ENCODE data around the gene KRT74. TPM values are rescaled to one million over a fixed set of nuclear protein-coding genes. Genes with fewer than 3 reads are reported as not detected.

The KRT74 gene
- polyA plus RNA-seq (2013, experiment 1 of 2) = not detected
- polyA plus RNA-seq (2013, experiment 2 of 2) = not detected

GRCh38 chr12:52573743-52574142, at the start of gene KRT74:
Gene KRT74, minus strand, starts transcription at chr12:52573843. Its CDS starts 66 bp downstream, at chr12:52573777.
- Histone ChIP-seq H3K36me3 (replicated peaks in 1 of 2; ENCODE audit: control insufficient read depth in 2 of 2, insufficient read depth in 2 of 2, low read length in 2 of 2) (no peaks in the 10 kb centered on the region), H3K18ac (ENCODE audit: low read length) (no peak within 1 kb of the TSS), H3K27me3 (ENCODE audit: control insufficient read depth in 3 of 3, insufficient read depth in 3 of 3, low read depth in 1 of 3, low read length in 3 of 3) (peaks cover 0 to 12% (median 0%) of the 10 kb centered on the region in 3 experiments), H3K14ac (ENCODE audit: low read length) (no peak within 1 kb of the TSS), H4K8ac (ENCODE audit: low read depth, low read length) (no peak within 1 kb of the TSS), H3K27ac (replicated peaks; ENCODE audit: low read length) (no peak within 1 kb of the TSS), H3K4ac (ENCODE audit: low read length) (no peak within 1 kb of the TSS), H2BK5ac (ENCODE audit: low read length) (no peak within 1 kb of the TSS), H2AK5ac (ENCODE audit: low read depth, low read length) (no peak within 1 kb of the TSS), H3K9ac (ENCODE audit: low read depth, low read length, poor library complexity) (no peak within 1 kb of the TSS), H3K4me1 (ENCODE audit: control insufficient read depth in 2 of 2, insufficient read depth in 1 of 2, low read depth in 1 of 2, low read length in 2 of 2) (peaks cover 0 to 5% of the 10 kb centered on the region in 2 donors), H4K91ac (ENCODE audit: low read depth, low read length, poor library complexity) (no peak within 1 kb of the TSS), H2BK12ac (ENCODE audit: low read length) (no peak within 1 kb of the TSS), H2AFZ (ENCODE audit: low read length) (no peak within 1 kb of the TSS), H3K79me1 (ENCODE audit: low read depth, low read length) (no peaks in the 10 kb centered on the region), H3K23ac (ENCODE audit: low read depth, low read length, poor library complexity) (no peak within 1 kb of the TSS), H2BK15ac (ENCODE audit: low read length) (no peak within 1 kb of the TSS), H3K4me3 (ENCODE audit: low read length in 2 of 2) (no peak within 1 kb of the TSS), H3K4me2 (ENCODE audit: insufficient read depth, low read length, poor library complexity, severe bottlenecking) (no peak within 1 kb of the TSS), H2BK120ac (ENCODE audit: low read depth, low read length) (no peak within 1 kb of the TSS), H3K9me3 (replicated peaks in 1 of 2; ENCODE audit: control insufficient read depth in 2 of 2, insufficient read depth in 1 of 2, low read depth in 1 of 2, low read length in 2 of 2) (no peaks in the 10 kb centered on the region)
- WGBS, 2 donors (ENCODE audit: extremely low coverage in 2 of 2, insufficient read length in 2 of 2, insufficient replicate concordance in 1 of 2) = no CpG with 5 or more reads among the region's 3 CpGs
- no peak for DNase-seq (ENCODE audit: low spot score)

- DNase-seq (ENCODE audit: low spot score) = no peak
Measured at GRCh38 chr12:52622349-52622748, 48.7 kb upstream of the KRT74 start.

DNA sequence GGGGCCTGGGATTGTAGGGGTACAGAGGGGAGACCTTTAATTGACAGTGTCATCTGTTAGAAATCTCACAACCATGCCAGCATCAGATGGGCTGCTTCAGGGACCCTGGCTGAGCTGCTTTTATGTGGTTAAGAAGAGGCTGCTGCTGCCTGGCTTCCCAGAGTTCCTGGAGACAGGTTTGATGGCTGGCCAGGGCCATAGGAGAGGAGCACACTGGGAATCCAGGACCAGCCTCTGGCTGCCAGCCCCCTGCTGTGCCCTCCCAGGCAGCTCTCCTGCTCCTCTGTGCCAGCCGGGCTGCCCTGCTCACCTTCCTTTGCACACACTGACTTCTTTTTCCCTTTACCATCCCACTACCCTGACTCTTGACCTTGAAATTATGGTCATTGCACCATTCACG, 45.2 kb upstream of the KRT74 start:
- Histone ChIP-seq H3K14ac (ENCODE audit: low read length) (no peak overlapping the region), H4K8ac (ENCODE audit: low read depth, low read length) (no peak overlapping the region), H3K4me2 (ENCODE audit: insufficient read depth, low read length, poor library complexity, severe bottlenecking) (no peak overlapping the region), H3K36me3 (replicated peaks in 1 of 2; ENCODE audit: control insufficient read depth in 2 of 2, insufficient read depth in 2 of 2, low read length in 2 of 2) (no peaks in the 10 kb centered on the region), H3K23ac (ENCODE audit: low read depth, low read length, poor library complexity) (no peak overlapping the region), H3K4me3 (ENCODE audit: low read length in 2 of 2) (no peak overlapping the region), H3K9ac (ENCODE audit: low read depth, low read length, poor library complexity) (no peak overlapping the region), H3K4ac (ENCODE audit: low read length) (no peak overlapping the region), H2BK120ac (ENCODE audit: low read depth, low read length) (no peak overlapping the region), H3K27ac (replicated peaks; ENCODE audit: low read length) (no peak overlapping the region), H2BK12ac (ENCODE audit: low read length) (no peak overlapping the region), H2BK5ac (ENCODE audit: low read length) (no peak overlapping the region), H3K18ac (ENCODE audit: low read length) (no peak overlapping the region), H2BK15ac (ENCODE audit: low read length) (no peak overlapping the region), H3K27me3 (ENCODE audit: control insufficient read depth in 3 of 3, insufficient read depth in 3 of 3, low read depth in 1 of 3, low read length in 3 of 3) (peaks cover 0 to 13% (median 0%) of the 10 kb centered on the region in 3 experiments), H2AFZ (ENCODE audit: low read length) (no peak overlapping the region), H3K9me3 (replicated peaks in 1 of 2; ENCODE audit: control insufficient read depth in 2 of 2, insufficient read depth in 1 of 2, low read depth in 1 of 2, low read length in 2 of 2) (no peaks in the 10 kb centered on the region), H2AK5ac (ENCODE audit: low read depth, low read length) (peak overlapping the region; percentile 20), H4K91ac (ENCODE audit: low read depth, low read length, poor library complexity) (no peak overlapping the region), H3K79me1 (ENCODE audit: low read depth, low read length) (no peaks in the 10 kb centered on the region), H3K4me1 (ENCODE audit: control insufficient read depth in 2 of 2, insufficient read depth in 1 of 2, low read depth in 1 of 2, low read length in 2 of 2) (peaks cover 0 to 9% of the 10 kb centered on the region in 2 donors)
- DNase-seq (ENCODE audit: low spot score) = no peak
- no CpG with 5 or more reads among the region's 2 CpGs for WGBS, 2 donors (ENCODE audit: extremely low coverage in 2 of 2, insufficient read length in 2 of 2, insufficient replicate concordance in 1 of 2)

More at GRCh38 chr12:52622349-52622748, 48.7 kb upstream of the KRT74 start:
- Histone ChIP-seq H3K9ac (ENCODE audit: low read depth, low read length, poor library complexity) (no peak overlapping the region), H3K23ac (ENCODE audit: low read depth, low read length, poor library complexity) (no peak overlapping the region), H4K91ac (ENCODE audit: low read depth, low read length, poor library complexity) (no peak overlapping the region), H3K9me3 (replicated peaks in 1 of 2; ENCODE audit: control insufficient read depth in 2 of 2, insufficient read depth in 1 of 2, low read depth in 1 of 2, low read length in 2 of 2) (no peaks in the 10 kb centered on the region), H3K4me1 (ENCODE audit: control insufficient read depth in 2 of 2, insufficient read depth in 1 of 2, low read depth in 1 of 2, low read length in 2 of 2) (peaks cover 0 to 15% of the 10 kb centered on the region in 2 donors), H2BK12ac (ENCODE audit: low read length) (no peak overlapping the region), H3K4me2 (ENCODE audit: insufficient read depth, low read length, poor library complexity, severe bottlenecking) (no peak overlapping the region), H3K4ac (ENCODE audit: low read length) (no peak overlapping the region), H4K8ac (ENCODE audit: low read depth, low read length) (no peak overlapping the region), H2BK15ac (ENCODE audit: low read length) (no peak overlapping the region), H3K27ac (replicated peaks; ENCODE audit: low read length) (no peak overlapping the region), H2BK5ac (ENCODE audit: low read length) (no peak overlapping the region), H3K14ac (ENCODE audit: low read length) (no peak overlapping the region), H3K27me3 (ENCODE audit: control insufficient read depth in 3 of 3, insufficient read depth in 3 of 3, low read depth in 1 of 3, low read length in 3 of 3) (no peaks in the 10 kb centered on the region), H2AK5ac (ENCODE audit: low read depth, low read length) (no peak overlapping the region), H3K36me3 (replicated peaks in 1 of 2; ENCODE audit: control insufficient read depth in 2 of 2, insufficient read depth in 2 of 2, low read length in 2 of 2) (no peaks in the 10 kb centered on the region), H3K18ac (ENCODE audit: low read length) (no peak overlapping the region), H2BK120ac (ENCODE audit: low read depth, low read length) (no peak overlapping the region), H2AFZ (ENCODE audit: low read length) (no peak overlapping the region), H3K4me3 (ENCODE audit: low read length in 2 of 2) (no peak overlapping the region), H3K79me1 (ENCODE audit: low read depth, low read length) (no peaks in the 10 kb centered on the region)
- WGBS, 2 donors (ENCODE audit: extremely low coverage in 2 of 2, insufficient read length in 2 of 2, insufficient replicate concordance in 1 of 2) = no CpG with 5 or more reads among the region's 5 CpGs

GRCh38 chr12:52618216-52618615, 44.6 kb upstream of the KRT74 start, which contains the start of gene KRT73:
Gene KRT73, minus strand, starts transcription at chr12:52618559. Its CDS starts 35 bp downstream, at chr12:52618524.
- Histone ChIP-seq H2AK5ac (ENCODE audit: low read depth, low read length) (peak within 1 kb of the TSS; percentile 20), H3K36me3 (replicated peaks in 1 of 2; ENCODE audit: control insufficient read depth in 2 of 2, insufficient read depth in 2 of 2, low read length in 2 of 2) (no peaks in the 10 kb centered on the region), H3K27ac (replicated peaks; ENCODE audit: low read length) (no peak within 1 kb of the TSS), H3K4me2 (ENCODE audit: insufficient read depth, low read length, poor library complexity, severe bottlenecking) (no peak within 1 kb of the TSS), H2BK12ac (ENCODE audit: low read length) (no peak within 1 kb of the TSS), H3K79me1 (ENCODE audit: low read depth, low read length) (no peaks in the 10 kb centered on the region), H3K14ac (ENCODE audit: low read length) (peak within 1 kb of the TSS; percentile 25), H3K18ac (ENCODE audit: low read length) (peak within 1 kb of the TSS; percentile 30), H4K91ac (ENCODE audit: low read depth, low read length, poor library complexity) (no peak within 1 kb of the TSS), H2BK5ac (ENCODE audit: low read length) (peak within 1 kb of the TSS; percentile 2), H3K27me3 (ENCODE audit: control insufficient read depth in 3 of 3, insufficient read depth in 3 of 3, low read depth in 1 of 3, low read length in 3 of 3) (peaks cover 0 to 15% (median 0%) of the 10 kb centered on the region in 3 experiments), H3K9ac (ENCODE audit: low read depth, low read length, poor library complexity) (no peak within 1 kb of the TSS), H3K4me3 (ENCODE audit: low read length in 2 of 2) (no peak within 1 kb of the TSS), H2BK120ac (ENCODE audit: low read depth, low read length) (peak within 1 kb of the TSS; percentile 36), H3K23ac (ENCODE audit: low read depth, low read length, poor library complexity) (peak within 1 kb of the TSS; percentile 34), H3K4ac (ENCODE audit: low read length) (no peak within 1 kb of the TSS), H4K8ac (ENCODE audit: low read depth, low read length) (no peak within 1 kb of the TSS), H3K4me1 (ENCODE audit: control insufficient read depth in 2 of 2, insufficient read depth in 1 of 2, low read depth in 1 of 2, low read length in 2 of 2) (peaks cover 0 to 9% of the 10 kb centered on the region in 2 donors), H2BK15ac (ENCODE audit: low read length) (no peak within 1 kb of the TSS), H2AFZ (ENCODE audit: low read length) (no peak within 1 kb of the TSS), H3K9me3 (replicated peaks in 1 of 2; ENCODE audit: control insufficient read depth in 2 of 2, insufficient read depth in 1 of 2, low read depth in 1 of 2, low read length in 2 of 2) (no peaks in the 10 kb centered on the region)
- no peak for DNase-seq (ENCODE audit: low spot score)
- no CpG with 5 or more reads among the region's 14 CpGs for WGBS, 2 donors (ENCODE audit: extremely low coverage in 2 of 2, insufficient read length in 2 of 2, insufficient replicate concordance in 1 of 2)
